Activated T-cell treated with anti-CD3 and anti-CD28 coated beads for 24 hours (primary cell): ENCODE results near the gene MOCS3.

Experiments
- DNase-seq: peaks from one replicate; pipeline ENCODE4 v3.0.0-alpha.2; 2020; ENCODE audit warnings: low read depth

The MOCS3 gene

GRCh38 chr20:51012357-51012756 is 53.7 kb downstream of the MOCS3 start:
- DNase-seq, result no peak
